ENCODE measurements around the gene CCSER1. TPM values are rescaled to one million over a fixed set of nuclear protein-coding genes. Genes with fewer than 3 reads are reported as not detected.

The CCSER1 gene
- total RNA-seq, 2 experiments from 2014 or later, result not detected

- TF ChIP-seq, protein P1, sequence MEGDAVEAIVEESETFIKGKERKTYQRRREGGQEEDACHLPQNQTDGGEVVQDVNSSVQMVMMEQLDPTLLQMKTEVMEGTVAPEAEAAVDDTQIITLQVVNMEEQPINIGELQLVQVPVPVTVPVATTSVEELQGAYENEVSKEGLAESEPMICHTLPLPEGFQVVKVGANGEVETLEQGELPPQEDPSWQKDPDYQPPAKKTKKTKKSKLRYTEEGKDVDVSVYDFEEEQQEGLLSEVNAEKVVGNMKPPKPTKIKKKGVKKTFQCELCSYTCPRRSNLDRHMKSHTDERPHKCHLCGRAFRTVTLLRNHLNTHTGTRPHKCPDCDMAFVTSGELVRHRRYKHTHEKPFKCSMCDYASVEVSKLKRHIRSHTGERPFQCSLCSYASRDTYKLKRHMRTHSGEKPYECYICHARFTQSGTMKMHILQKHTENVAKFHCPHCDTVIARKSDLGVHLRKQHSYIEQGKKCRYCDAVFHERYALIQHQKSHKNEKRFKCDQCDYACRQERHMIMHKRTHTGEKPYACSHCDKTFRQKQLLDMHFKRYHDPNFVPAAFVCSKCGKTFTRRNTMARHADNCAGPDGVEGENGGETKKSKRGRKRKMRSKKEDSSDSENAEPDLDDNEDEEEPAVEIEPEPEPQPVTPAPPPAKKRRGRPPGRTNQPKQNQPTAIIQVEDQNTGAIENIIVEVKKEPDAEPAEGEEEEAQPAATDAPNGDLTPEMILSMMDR (IDR thresholded peaks at IDR 0.05), result no peak
- ChIA-PET POLR2A (no interaction called here), CTCF (no interaction called here)
- ATAC-seq, result no peak
- H3K27me3 Mint-ChIP-seq, result no peaks in the 10 kb centered on the region
- intact Hi-C loops (cut with micrococcal nuclease), result no loop called here
- H3K36me3 Mint-ChIP-seq (ENCODE audit: low read depth), result no peaks in the 10 kb centered on the region
- no peak for DNase-seq
- peaks cover 5% of the 10 kb centered on the region for H3K9me3 Mint-ChIP-seq
- H3K27ac Mint-ChIP-seq, result no peak overlapping the region
- no peaks in the 10 kb centered on the region for H3K4me1 Mint-ChIP-seq (ENCODE audit: low read depth)
- H3K4me3 Mint-ChIP-seq, result no peak overlapping the region
Observed at GRCh38 chr4:91630054-91630453, 1502.9 kb downstream of the CCSER1 start.

DNA sequence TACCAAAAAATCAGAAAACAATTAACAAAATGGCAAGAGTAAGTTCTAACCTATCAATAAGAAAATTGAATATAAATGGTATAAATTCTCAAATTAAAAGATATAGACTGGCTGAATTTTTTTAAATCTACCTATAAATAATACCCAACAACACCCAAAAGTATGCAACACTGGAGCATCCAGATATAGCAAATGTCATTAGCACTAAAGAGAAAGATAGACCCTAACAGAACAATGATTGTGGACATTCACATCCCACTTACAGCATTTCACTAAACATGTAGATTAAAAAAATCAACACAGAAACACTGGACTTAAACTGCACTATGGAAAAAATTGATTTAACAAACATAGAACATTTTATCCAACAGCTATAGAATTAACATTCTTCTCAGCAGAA is 1503.6 kb downstream of the CCSER1 start:
- DNase-seq (no peak), ATAC-seq (no peak)
- no peaks in the 10 kb centered on the region for H3K4me1 Mint-ChIP-seq (ENCODE audit: low read depth)
- ChIA-PET CTCF (no interaction called here), POLR2A (no interaction called here)
- H3K27me3 Mint-ChIP-seq, result no peaks in the 10 kb centered on the region
- H3K36me3 Mint-ChIP-seq (ENCODE audit: low read depth), result no peaks in the 10 kb centered on the region
- TF ChIP-seq, protein P1 (IDR thresholded peaks at IDR 0.05), result no peak
- intact Hi-C loops (cut with micrococcal nuclease), result no loop called here
- H3K9me3 Mint-ChIP-seq, result peaks cover 7% of the 10 kb centered on the region
- H3K27ac Mint-ChIP-seq, result no peak overlapping the region
- no peak overlapping the region for H3K4me3 Mint-ChIP-seq

DNA sequence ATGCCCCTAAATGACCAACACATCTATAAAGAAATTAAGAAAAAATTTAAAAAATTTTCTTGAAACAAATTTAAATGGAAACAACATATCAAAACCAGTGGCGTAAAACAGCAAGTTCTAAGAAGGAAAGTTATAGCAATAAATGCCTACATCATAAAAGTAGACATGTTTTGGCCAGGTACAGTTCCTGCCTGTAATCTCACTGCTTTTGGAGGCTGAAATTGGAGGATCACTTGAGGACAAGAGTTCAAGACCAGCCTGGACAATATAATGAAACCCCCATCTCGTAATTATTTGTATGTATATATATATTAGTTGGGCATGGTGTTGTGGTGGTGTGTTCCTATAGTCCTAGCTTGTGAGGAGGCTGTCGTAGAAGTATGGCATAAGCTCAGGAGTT is 1504.1 kb downstream of the CCSER1 start:
- Mint-ChIP-seq H3K27me3 (no peaks in the 10 kb centered on the region), H3K36me3 (ENCODE audit: low read depth) (no peaks in the 10 kb centered on the region), H3K27ac (no peak overlapping the region), H3K9me3 (peaks cover 11% of the 10 kb centered on the region), H3K4me1 (ENCODE audit: low read depth) (no peaks in the 10 kb centered on the region), H3K4me3 (no peak overlapping the region)
- intact Hi-C loops (cut with micrococcal nuclease), result no loop called here
- CTCF ChIA-PET, result no interaction called here
- POLR2A ChIA-PET, result no interaction called here
- TF ChIP-seq, protein P1 (IDR thresholded peaks at IDR 0.05), result no peak
- ATAC-seq, result no peak
- no peak for DNase-seq

- intact Hi-C loops (cut with micrococcal nuclease), result no loop called here
- DNase-seq, result no peak
- Mint-ChIP-seq H3K4me3 (no peak overlapping the region), H3K27me3 (no peaks in the 10 kb centered on the region), H3K36me3 (ENCODE audit: low read depth) (no peaks in the 10 kb centered on the region), H3K4me1 (ENCODE audit: low read depth) (no peaks in the 10 kb centered on the region), H3K9me3 (peaks cover 10% of the 10 kb centered on the region), H3K27ac (no peak overlapping the region)
- no peak for ATAC-seq
- TF ChIP-seq, protein P1 (IDR thresholded peaks at IDR 0.05), result no peak
- CTCF ChIA-PET, result no interaction called here
- POLR2A ChIA-PET, result no interaction called here
Observed at GRCh38 chr4:91636083-91636482, 1508.9 kb downstream of the CCSER1 start.

Other genes starting within 250 kb of the CCSER1 start
- not detected for gene MMRN1, start 232.5 kb upstream of the CCSER1 start, total RNA-seq

Data from activated CD8-positive, alpha-beta T cell treated with anti-CD3 and anti-CD28 coated beads for 36 hours (primary cell).